Epithelial cell of prostate (primary cell): ENCODE data around the gene CHCHD1.
"Not testable (repeated sequence)": the region's sequence is repeated elsewhere in the genome, so short reads cannot be mapped to it uniquely, and the experiment has no call there.

Experiments
- DNase-seq: peaks from one replicate; pipeline ENCODE4 v3.0.0-alpha.2; 2011; ENCODE audit warnings: low read depth, low spot score
- H3K27ac ChIP-seq: fragments of 450-650 bp; 2 replicates; pipeline ENCODE4 v1.5.1; 2017; ENCODE audit warnings: mild to moderate bottlenecking

CHCHD1 gene

DNA sequence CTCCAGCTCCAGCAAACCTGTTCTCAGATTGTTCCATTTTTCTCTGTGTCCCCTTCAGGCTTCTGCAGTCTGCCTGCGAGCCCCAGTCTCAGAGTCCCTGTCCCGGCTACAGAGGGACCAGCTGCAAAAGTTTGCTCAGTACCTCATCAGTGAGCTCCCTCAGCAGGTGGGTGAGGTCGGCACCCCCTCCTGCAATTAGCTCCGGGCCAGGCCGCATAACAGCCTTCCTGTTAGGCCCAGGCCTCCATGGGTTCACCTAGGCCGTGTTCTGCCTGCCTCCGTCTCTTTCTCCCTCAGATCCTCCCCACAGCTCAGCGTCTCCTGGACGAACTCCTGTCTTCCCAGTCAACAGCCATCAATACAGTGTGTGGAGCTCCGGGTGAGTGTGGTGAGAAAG is 7.8 kb downstream of the CHCHD1 start:
- DNase-seq, result no peak
- H3K27ac ChIP-seq, result no peak overlapping the region

GRCh38 chr10:73790886-73791625 is 9.2 kb downstream of the CHCHD1 start:
- H3K27ac ChIP-seq, result no peak overlapping the region
- no peak for DNase-seq

DNA sequence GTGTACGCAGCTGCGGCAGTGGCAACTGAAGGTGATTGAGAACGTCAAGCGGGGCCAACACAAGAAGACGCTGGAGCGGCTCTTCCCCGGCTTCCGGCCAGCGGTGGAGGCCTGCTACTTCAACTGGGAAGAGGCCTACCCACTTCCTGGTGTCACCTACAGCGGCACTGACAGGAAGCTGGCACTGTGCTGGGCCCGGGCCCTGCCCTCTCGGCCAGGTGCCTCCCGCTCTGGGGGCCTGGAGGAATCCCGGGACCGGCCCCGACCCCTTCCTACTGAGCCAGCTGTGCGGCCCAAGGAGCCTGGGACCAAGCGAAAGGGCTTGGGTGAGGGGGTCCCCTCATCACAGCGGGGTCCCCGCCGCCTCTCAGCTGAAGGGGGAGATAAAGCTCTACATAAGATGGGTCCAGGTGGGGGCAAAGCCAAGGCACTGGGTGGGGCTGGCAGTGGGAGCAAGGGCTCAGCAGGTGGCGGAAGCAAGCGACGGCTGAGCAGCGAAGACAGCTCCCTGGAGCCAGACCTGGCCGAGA is 10.1 kb downstream of the CHCHD1 start:
- DNase-seq, result no peak
- H3K27ac ChIP-seq, result no peak overlapping the region

GRCh38 chr10:73793456-73793855 is 11.6 kb downstream of the CHCHD1 start:
- no peak for DNase-seq
- H3K27ac ChIP-seq, result no peak overlapping the region

DNA sequence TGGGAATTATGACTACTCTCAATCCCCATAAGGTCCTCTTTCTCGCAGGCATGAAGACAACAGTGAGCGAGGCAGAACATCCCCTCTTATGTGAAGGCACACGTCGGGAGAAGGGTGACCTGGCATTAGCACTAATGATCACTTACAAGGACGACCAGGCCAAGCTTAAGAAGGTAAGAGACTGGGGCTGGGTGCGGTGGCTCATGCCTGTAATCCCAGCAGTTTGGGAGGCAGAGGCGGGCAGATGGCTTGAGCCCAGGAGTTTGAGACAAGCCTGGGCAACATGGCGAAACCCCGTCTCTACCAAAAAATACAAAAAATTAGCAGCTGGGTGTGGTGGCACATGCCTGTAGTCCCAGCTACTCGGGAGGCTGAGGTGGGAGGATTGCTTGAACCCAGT is 13.6 kb downstream of the CHCHD1 start:
- not testable (repeated sequence) for DNase-seq, H3K27ac ChIP-seq

GRCh38 chr10:73796035-73796434 is 14.2 kb downstream of the CHCHD1 start:
- not testable (repeated sequence) for DNase-seq, H3K27ac ChIP-seq

DNA sequence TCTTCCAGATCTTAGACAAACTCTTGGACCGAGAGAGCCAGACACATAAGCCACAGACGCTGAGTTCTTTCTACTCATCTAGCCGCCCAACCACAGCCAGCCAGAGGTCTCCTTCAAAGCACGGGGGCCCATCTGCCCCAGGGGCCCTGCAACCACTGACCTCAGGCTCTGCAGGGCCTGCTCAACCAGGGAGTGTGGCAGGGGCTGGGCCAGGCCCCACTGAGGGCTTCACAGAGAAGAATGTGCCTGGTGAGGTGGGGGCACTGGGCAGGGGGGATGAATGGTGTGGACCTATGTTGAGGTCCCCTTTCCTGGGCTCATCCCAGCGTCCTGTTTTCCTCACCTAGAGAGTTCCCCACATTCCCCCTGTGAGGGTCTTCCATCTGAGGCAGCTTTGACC is 14.9 kb downstream of the CHCHD1 start:
- DNase-seq, result no peak
- H3K27ac ChIP-seq, result no peak overlapping the region

GRCh38 chr10:73797324-73798025 is 15.6 kb downstream of the CHCHD1 start:
- no peak for DNase-seq

DNA sequence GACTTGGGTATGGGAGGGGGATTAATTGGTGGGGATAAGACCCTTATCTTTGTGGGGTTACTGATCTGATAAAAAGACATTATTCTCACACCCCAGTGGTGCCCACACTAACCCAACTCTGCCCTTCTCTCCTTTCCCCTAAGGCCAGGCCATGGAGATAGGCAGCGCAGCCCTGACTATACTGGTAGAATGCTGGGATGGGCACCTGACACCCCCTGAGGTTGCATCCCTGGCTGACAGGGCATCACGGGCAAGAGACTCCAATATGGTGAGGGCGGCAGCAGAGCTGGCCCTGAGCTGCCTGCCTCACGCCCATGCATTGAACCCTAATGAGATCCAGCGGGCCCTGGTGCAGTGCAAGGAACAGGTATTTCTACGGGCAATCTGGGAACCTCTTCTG is 16.2 kb downstream of the CHCHD1 start:
- H3K27ac ChIP-seq, result no peak overlapping the region
- DNase-seq, result no peak

More at GRCh38 chr10:73797324-73798025, 15.6 kb downstream of the CHCHD1 start:
- H3K27ac ChIP-seq, result no peak overlapping the region

DNA sequence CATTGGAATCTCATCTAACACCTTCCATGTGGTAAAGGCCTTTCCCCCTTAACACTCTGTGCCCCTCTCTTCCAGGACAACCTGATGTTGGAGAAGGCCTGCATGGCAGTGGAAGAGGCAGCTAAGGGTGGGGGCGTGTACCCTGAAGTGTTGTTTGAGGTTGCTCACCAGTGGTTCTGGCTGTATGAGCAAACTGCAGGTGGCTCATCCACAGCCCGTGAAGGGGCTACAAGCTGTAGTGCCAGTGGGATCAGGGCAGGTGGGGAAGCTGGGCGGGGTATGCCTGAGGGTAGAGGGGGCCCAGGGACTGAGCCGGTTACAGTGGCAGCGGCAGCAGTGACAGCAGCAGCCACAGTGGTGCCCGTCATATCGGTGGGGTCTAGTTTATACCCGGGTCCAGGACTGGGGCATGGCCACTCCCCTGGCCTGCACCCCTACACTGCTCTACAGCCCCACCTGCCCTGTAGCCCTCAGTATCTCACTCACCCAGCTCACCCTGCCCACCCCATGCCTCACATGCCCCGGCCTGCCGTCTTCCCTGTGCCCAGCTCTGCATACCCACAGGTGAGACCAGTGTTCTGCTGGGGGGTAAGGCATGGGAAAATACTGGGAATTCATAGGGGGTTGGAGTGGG is 17.2 kb downstream of the CHCHD1 start:
- no peak for DNase-seq
- H3K27ac ChIP-seq, result no peak overlapping the region

DNA sequence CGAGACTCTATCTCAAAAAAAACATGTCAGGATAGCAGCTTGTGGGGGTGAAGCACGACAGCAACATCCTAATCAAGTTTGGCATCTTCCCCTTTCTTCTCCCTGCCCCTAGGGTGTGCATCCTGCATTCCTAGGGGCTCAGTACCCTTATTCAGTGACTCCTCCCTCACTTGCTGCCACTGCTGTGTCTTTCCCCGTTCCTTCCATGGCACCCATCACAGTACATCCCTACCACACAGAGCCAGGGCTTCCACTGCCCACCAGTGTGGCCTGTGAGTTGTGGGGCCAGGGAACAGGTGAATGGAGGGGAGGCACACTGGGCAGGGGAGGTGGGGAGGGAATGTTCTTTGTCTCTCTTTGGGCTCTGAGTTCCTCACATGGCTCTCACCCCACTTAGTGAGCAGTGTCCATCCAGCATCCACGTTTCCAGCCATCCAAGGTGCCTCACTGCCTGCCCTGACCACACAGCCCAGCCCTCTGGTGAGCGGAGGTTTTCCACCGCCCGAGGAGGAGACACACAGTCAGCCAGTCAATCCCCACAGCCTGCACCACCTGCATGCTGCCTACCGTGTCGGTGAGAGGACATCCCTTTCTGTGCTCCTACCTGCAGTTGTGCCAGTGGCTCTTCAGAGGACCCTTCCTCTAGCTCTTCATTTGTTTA is 18.2 kb downstream of the CHCHD1 start:
- no peak for DNase-seq
- no peak overlapping the region for H3K27ac ChIP-seq

GRCh38 chr10:73800560-73801252 is 18.9 kb downstream of the CHCHD1 start:
- H3K27ac ChIP-seq, result no peak overlapping the region
- no peak for DNase-seq

GRCh38 chr10:73801253-73801590 is 19.4 kb downstream of the CHCHD1 start:
- H3K27ac ChIP-seq, result no peak overlapping the region
- no peak for DNase-seq

- DNase-seq, result no peak
- peak overlapping the region; percentile 35 for H3K27ac ChIP-seq
Measured at GRCh38 chr10:73802276-73802991, 20.6 kb downstream of the CHCHD1 start.

- no peak overlapping the region for H3K27ac ChIP-seq
- DNase-seq, result no peak
Measured at GRCh38 chr10:73803680-73804286, 21.9 kb downstream of the CHCHD1 start.

GRCh38 chr10:73806176-73806950 is 24.5 kb downstream of the CHCHD1 start:
- no peak overlapping the region for H3K27ac ChIP-seq
- DNase-seq, result no peak

DNA sequence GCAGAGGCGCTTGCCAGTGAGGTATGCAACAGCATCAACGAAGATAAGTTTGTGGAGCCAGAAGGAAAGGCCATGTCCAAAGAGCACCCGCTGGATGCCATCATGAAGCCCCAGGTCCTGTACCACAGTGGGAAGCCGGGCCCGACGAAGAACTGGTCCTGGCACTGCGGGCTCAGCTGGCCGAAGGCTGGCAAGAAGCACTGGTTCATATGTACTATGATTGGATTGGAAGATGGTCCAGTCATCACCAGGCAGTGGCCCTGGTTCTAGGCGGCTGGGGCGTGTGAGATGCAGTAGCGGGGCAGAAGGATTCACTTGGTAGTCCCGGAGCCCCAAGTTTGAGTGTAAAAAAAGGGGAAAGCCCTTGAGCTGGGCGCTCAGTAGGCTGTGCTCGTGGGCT is 25.6 kb downstream of the CHCHD1 start:
- no peak for DNase-seq
- no peak overlapping the region for H3K27ac ChIP-seq

GRCh38 chr10:73808021-73808815 is 26.4 kb downstream of the CHCHD1 start:
- DNase-seq, result no peak
- no peak overlapping the region for H3K27ac ChIP-seq
